Measurements from ENCODE around the gene CD8A. TPM values are rescaled to one million over a fixed set of nuclear protein-coding genes. Genes with fewer than 3 reads are reported as not detected.

The CD8A gene
- total and polyA plus RNA-seq, 2 of the 8 experiments (the other 6 are each of a cell fraction or from before 2014, with no cell fraction given), result 0.14 to 0.39 TPM

DNA sequence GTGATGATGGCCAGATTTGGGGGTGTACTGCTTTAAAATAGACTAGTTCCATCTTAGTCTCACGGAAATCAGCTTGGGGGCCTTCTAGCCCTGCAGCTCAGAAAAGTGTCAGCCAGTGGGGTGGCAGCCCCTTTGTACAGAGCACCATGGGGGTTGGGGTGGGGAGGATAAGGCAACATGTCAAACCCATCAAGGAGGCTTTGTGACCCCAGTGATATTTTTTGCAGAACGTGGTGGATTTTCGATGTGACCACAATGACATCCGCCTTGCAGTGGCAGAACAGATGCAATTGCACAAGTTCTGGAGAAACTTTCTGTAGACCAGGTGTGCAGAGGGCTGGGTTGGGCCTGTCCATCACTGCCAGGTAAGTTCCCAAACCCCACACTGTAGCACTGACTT lies 3.0 kb upstream of the CD8A start:
- Histone ChIP-seq H3K18ac (ENCODE audit: extremely low read depth, low read length) (no peak overlapping the region), H4K20me1 (replicated peaks in 1 of 2; ENCODE audit: control insufficient read depth in 1 of 2, insufficient read depth in 2 of 2, low read length in 2 of 2) (peaks cover 0 to 6% of the 10 kb centered on the region in 2 experiments), H3K27me3 (replicated peaks in 1 of 4; ENCODE audit: control insufficient read depth in 3 of 4, extremely low read depth in 1 of 4, insufficient read depth in 3 of 4, low read length in 3 of 4) (peaks cover 28 to 36% (median 36%) of the 10 kb centered on the region in 4 experiments), H2AK5ac (ENCODE audit: low read depth, low read length) (no peak overlapping the region), H3K79me1 (ENCODE audit: low read depth, low read length) (no peaks in the 10 kb centered on the region), H2BK20ac (ENCODE audit: low read length) (no peak overlapping the region), H2BK5ac (ENCODE audit: low read depth, low read length) (no peak overlapping the region), H3K27ac (ENCODE audit: low read depth, low read length) (no peak overlapping the region), H3K4me1 (replicated peaks in 1 of 4; ENCODE audit: control insufficient read depth in 3 of 4, insufficient read depth in 4 of 4, low read length in 3 of 4) (peaks cover 0 to 8% (median 4%) of the 10 kb centered on the region in 4 experiments; a peak in 5 of 7 replicates), H3K4me3 (ENCODE audit: extremely low read depth in 1 of 4, insufficient read depth in 2 of 4, low read depth in 3 of 4, low read length in 4 of 4) (no peak overlapping the region), H4K91ac (replicated peaks; ENCODE audit: insufficient read length, low read length) (no peak overlapping the region), H4K8ac (ENCODE audit: extremely low read depth, insufficient read depth, low read length) (no peak overlapping the region), H3K79me2 (ENCODE audit: control insufficient read depth in 1 of 2, insufficient read depth in 2 of 2, low read length in 2 of 2) (no peaks in the 10 kb centered on the region), H3K4me2 (ENCODE audit: insufficient read depth in 1 of 2, low read depth in 2 of 2, low read length in 2 of 2) (no peak overlapping the region), H3K4ac (replicated peaks; ENCODE audit: insufficient read length, low read depth, low read length) (no peak overlapping the region), H4K5ac (ENCODE audit: insufficient read length, low read depth, low read length) (no peak overlapping the region), H3K56ac (replicated peaks; ENCODE audit: insufficient read length, low read depth, low read length) (no peak overlapping the region), H2BK120ac (replicated peaks; ENCODE audit: low read depth, low read length) (no peak overlapping the region), H3K14ac (ENCODE audit: insufficient read length) (no peak overlapping the region), H2BK12ac (ENCODE audit: low read depth, low read length) (no peak overlapping the region), H2AFZ (ENCODE audit: low read length) (no peak overlapping the region), H3K9ac (replicated peaks in 1 of 4; ENCODE audit: extremely low read depth in 1 of 4, low read depth in 3 of 4, low read length in 3 of 4) (no peak overlapping the region), H3K36me3 (ENCODE audit: control insufficient read depth in 2 of 4, insufficient read depth in 4 of 4, low read length in 3 of 4) (peaks cover 0 to 8% (median under 1%) of the 10 kb centered on the region in 4 experiments; a peak in 1 of 8 replicates), H2BK15ac (ENCODE audit: low read length) (no peak overlapping the region), H3K9me3 (ENCODE audit: insufficient read depth in 2 of 2, low read depth in 1 of 2, low read length in 1 of 2) (peaks cover 5 to 7% of the 10 kb centered on the region in 2 experiments; a peak in 3 of 4 replicates), H3K23me2 (ENCODE audit: low read depth, low read length) (peaks cover 14% of the 10 kb centered on the region), H3K23ac (ENCODE audit: insufficient read length) (no peak overlapping the region)
- WGBS, 2 experiments (ENCODE audit: extremely low coverage in 1 of 2, insufficient coverage in 1 of 2, insufficient read length in 1 of 2, insufficient replicate concordance in 2 of 2, low coverage in 1 of 2, low lambda C conversion rate in 2 of 2, missing lambda C conversion rate in 1 of 2), result 86% methylated on average over 4 of the region's 4 CpGs; no CpG with 5 or more reads in 1 of the 2 experiments
- no peak for TF ChIP-seq NANOG (IDR thresholded peaks at IDR 0.05; ENCODE audit: insufficient read depth, low read depth, low read length, poor library complexity, severe bottlenecking)
- no peak for TF ChIP-seq POU5F1 (IDR thresholded peaks at IDR 0.05; ENCODE audit: low read depth, low read length)
- no peak for TF ChIP-seq GTF2F1 (IDR thresholded peaks at IDR 0.05; ENCODE audit: borderline replicate concordance, low read depth, low read length)
- TF ChIP-seq HDAC2 (IDR thresholded peaks at IDR 0.05; ENCODE audit: borderline replicate concordance in 1 of 2, low read depth in 2 of 2, low read length in 2 of 2), result no peak
- no peak for TF ChIP-seq ASH2L (IDR thresholded peaks at IDR 0.05; ENCODE audit: low read length)
- no peak for TF ChIP-seq KDM5A (IDR thresholded peaks at IDR 0.05; ENCODE audit: low read length)
- no peak for FAIRE-seq
- ChIA-PET CTCF (ENCODE audit: partially characterized antibody) (no interaction called here), POLR2A (ENCODE audit: partially characterized antibody) (no interaction called here)
- no peak for DNase-seq (ENCODE audit: low read depth in 1 of 2, low spot score in 2 of 2)
